Measurements from ENCODE around the gene PIP5K1A. TPM values are rescaled to one million over a fixed set of nuclear protein-coding genes. Genes with fewer than 3 reads are reported as not detected.

The PIP5K1A gene, protein sequence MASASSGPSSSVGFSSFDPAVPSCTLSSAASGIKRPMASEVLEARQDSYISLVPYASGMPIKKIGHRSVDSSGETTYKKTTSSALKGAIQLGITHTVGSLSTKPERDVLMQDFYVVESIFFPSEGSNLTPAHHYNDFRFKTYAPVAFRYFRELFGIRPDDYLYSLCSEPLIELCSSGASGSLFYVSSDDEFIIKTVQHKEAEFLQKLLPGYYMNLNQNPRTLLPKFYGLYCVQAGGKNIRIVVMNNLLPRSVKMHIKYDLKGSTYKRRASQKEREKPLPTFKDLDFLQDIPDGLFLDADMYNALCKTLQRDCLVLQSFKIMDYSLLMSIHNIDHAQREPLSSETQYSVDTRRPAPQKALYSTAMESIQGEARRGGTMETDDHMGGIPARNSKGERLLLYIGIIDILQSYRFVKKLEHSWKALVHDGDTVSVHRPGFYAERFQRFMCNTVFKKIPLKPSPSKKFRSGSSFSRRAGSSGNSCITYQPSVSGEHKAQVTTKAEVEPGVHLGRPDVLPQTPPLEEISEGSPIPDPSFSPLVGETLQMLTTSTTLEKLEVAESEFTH
- total RNA-seq, result 66.9 and 68.2 TPM in 2 replicates

DNA sequence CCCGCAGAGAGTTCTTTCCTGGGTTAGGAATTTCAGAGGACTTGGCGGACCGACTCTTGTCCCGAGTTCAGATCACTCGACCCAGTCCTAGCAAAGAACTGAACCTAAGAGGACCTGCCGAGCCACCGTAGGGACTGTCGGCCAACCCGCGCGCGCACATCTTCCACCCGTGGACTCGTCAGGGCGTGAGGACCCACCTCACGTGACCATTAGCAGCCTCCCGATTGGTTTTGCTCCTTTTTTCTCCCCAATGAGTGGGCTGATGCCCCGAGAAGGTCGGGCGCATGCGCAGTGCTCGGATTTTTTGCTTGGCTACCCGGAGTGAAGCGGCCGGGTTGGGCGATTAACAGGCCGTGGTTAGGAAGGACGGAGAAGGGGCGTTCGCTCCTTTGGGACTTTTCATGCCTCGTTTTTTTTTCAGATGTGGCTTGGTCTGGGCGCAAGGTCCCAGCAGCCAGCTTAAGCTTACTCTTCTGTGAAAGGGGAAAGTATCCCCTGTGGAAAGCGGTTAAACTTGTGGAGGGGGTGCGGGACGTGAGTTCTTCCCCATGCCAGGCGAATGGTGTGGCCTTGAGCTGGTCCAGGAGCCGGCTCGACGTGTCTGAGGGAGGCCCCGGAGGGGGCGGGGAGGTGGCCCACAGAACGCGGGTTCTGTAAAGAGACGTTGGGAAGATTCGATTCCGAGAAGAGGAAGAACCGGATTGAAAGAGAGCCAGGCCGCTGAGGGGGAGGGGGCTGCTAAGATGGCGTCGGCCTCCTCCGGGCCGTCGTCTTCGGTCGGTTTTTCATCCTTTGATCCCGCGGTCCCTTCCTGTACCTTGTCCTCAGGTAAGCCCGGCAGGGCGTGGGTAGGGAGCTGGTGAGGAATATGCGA lies at the start of gene PIP5K1A:
Gene PIP5K1A, plus strand, starts transcription at position 299 of the 874 bp plus-strand sequence. Its CDS starts 445 bp downstream, at position 744.

DNA sequence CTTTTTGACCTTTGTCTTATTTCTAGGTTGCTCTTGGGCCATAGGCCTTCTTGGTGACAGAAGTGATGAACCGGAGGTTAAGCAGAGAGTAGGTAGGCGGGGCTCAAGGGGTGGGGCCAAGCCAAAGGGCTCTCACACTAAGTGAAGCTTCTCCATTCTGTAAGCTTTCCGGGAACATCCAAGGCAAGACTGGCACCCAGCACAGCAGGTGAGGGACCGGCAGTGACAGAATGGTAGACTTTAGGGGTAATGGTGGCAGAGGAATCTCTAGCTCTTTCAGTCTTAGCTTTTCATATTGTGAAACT lies 41.9 kb upstream of the PIP5K1A start, which contains the start of gene TNFAIP8L2:
Gene TNFAIP8L2, plus strand, starts transcription at position 135 of the 305 bp plus-strand sequence. CDS start 2,049 bp downstream, outside the sequence.

DNA sequence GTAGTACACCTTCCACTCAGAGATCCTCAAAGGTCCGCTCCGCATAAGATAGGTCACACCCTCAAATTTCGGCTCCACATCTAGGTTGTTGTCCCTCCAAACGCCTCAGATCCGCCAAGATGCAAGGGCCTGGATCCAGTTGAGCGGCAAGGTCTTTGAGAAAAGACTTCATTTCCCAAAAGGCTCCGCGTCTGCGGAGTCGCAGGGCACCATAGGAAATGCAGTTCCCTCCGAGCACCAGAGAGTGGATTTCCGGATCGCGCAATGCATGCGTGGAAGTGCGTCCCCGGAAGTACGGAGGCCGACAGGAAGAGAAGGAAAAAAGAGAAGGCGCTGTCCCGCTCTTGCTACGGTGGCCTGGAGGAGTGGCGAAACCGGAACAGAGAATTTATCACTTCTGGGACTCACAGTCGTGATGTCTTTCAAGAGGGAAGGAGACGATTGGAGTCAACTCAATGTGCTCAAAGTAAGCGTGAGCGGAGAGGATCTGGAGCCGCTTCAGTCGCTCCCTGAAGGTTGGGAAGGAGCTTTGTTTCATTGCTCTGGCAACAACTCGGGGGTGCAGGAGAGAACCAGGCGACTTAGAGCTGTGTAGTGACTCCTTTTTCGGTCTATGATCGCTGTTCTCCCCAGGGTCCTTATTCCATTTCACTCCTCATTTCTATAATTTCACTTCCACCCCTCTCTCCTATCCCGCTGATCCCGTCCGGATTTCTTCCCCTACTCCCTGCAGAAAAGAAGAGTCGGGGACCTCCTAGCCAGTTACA lies 32.4 kb upstream of the PIP5K1A start, which contains the start of the genes LYSMD1 and SCNM1:
Gene LYSMD1, minus strand, starts transcription at position 165 of the 767 bp plus-strand sequence. CDS start 644 bp downstream, outside the sequence.
Gene SCNM1, plus strand, starts transcription at position 407 of the 767 bp plus-strand sequence. Its CDS starts 9 bp downstream, at position 416.

DNA sequence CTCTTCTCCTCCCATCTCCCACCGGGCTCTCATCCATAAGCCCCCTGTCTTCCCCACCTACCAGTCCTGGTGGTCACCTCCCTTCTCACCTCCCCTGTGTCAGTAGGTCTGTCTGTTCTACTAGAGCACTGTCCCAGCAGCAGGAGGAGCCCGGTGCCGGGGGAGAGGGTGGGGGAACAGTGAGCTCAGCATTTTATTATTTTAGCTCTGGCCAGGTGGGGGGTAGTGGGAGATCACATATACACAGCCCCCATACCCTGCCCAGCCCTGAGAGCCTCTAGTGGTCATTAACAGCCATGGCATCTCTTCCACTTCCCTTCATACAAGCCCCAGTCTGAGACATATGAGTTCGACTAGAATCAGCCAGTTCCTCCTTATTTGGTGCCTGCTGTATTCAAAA lies 22.5 kb upstream of the PIP5K1A start, which contains the start of gene TMOD4:
Gene TMOD4, minus strand, starts transcription at position 119 of the 400 bp plus-strand sequence. CDS start 1,106 bp downstream, outside the sequence.

DNA sequence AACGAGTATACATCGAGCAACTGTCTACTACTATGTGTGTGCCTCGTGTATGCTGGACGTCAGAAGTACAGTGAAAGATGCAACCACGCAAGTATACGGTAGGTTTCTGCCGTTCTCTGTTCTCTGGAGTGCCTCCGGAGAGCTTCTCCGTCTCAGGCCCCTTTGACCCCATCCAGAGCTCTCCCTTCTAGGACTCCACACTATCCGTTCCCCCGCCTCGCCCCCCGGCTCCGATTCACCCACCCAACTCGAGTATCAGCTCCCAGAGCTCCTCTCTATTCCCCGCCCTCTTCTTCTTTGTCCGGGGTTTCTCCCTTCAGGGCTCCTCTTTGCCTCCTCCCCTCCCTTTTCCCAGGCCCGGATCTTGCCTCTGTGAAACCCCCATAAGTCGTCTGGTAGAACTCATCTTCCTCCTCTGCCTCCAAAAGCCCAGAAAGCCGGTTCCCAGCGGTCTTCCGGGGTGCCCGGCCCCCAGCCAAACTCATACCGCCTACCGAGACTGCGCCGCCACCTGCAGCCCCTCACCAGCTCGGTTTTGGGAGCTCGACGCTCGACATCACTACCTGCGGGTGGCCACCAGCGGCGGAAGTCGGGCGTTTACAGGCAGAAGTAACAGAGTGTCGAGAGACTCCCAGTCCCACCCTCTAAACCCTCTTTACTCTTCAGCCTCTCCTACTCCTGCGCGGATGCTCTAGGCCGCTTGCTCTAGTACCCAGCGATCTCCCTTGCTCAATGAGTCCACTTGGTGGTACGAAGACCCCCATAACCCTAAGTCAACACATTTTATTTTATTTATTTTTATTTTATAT lies 8.5 kb upstream of the PIP5K1A start, which contains the start of gene VPS72:
Gene VPS72, minus strand, starts transcription at position 561 of the 809 bp plus-strand sequence. Its CDS starts 76 bp downstream, at position 485.

DNA sequence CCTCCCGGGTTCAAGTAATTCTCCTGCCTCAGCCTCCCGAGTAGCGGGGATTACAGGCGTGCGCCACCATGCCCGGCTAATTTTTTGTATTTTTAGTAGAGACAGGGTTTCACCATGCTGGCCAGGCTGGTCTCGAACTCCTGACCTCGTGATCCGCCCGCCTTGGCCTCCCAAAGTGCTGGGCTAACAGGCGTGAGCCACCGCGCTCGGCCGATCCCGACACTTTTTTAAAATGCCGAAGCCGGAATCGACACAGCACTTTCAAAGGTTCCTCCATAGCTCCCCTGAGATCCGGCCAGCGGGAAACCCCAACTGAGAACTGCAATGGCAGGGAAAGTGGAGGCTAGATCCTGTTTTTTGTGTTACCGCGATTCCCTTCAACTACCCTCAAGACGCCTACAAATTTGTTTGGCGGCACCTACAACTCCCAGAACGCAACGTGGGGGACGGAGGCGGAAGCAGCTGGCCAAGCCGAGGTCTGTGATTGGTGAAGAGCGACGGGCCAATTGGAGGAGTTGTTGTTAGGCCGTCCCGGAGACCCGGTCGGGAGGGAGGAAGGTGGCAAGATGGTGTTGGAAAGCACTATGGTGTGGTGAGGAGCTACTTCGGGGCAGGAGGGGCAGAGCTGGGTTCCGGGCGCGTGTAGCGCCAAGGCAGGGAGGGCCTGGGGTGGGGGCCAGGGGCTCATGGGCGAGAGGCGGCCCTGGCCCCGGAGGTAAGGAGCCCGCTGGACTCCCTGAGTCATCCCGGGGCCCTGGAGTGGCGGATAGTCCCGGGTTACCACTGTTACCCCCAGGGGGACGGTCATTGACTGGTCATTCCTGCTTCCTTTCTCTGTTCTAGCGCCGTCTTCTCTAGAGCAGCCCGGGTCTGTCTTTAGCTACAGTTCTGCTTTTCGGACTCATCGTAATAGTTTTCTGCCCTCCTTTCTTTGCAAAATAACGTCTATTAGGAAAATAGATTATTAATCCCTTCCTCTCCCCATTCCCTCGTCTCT lies 56.2 kb downstream of the PIP5K1A start, which contains the start of gene PSMD4:
Gene PSMD4, plus strand, starts transcription at position 518 of the 997 bp plus-strand sequence. Its CDS starts 49 bp downstream, at position 567.

DNA sequence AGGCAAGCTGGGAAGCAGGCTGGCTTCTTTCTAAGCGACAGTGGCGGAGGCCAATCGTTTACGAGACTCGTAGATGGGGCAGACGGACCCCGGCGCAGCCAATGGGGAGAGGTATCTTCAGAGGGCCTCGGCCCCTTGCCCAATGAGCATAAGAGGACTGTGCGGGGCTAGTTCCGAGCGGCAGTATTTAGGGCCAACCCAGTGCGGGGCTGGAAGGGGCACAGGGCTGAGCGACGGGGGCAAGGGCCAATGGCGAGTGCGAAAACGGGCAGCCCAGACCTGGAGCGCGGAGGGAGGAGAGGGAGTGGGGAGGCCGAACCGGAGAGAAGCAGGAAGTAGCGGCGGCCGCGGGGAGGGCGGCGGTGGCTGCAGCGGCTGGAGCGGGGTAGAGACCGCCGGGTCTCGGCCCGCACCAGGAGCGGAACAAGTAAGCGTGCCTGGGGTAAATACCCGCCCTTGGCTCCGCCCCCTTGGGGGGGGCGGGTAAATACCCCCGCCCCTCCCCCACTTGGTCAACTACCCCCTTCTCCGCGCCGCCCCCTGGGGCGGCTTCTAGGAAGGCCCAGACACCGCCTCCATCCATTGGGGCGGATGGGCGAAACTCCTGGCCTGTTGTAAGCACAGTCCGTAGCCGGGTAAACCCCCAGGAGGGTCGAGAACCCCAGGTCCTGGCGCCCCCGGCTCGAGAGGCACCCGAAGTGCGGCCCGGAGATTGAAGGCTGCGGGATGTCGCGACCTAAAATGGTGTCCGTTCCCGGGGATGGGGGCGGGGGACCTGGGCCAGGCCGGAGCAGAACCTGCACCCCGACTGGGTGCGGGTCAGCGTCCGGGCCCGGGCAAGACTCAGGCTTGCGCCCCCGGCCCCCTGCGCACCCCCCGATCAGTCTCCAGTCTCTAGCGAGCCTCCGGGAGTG lies 83.9 kb downstream of the PIP5K1A start, which contains the start of gene ZNF687:
Gene ZNF687, plus strand, starts transcription at position 331 of the 914 bp plus-strand sequence. CDS start 3,993 bp downstream, outside the sequence.

Other genes starting within 250 kb of the PIP5K1A start
- gene CERS2, start 223.7 kb upstream of the PIP5K1A start, total RNA-seq, result 174 and 190 TPM in 2 replicates
- gene ANXA9, start 216.3 kb upstream of the PIP5K1A start, total RNA-seq, result 0.20 TPM in 1 of 2 replicates, not detected in the other
- 10.8 and 21.2 TPM in 2 replicates for gene MINDY1, start 191.7 kb upstream of the PIP5K1A start, total RNA-seq
- 8.3 and 9.1 TPM in 2 replicates for gene PRUNE1, start 190.1 kb upstream of the PIP5K1A start, total RNA-seq
- gene BNIPL, start 162.0 kb upstream of the PIP5K1A start, total RNA-seq, result 0.26 TPM in 2 replicates
- 2.5 and 2.7 TPM in 2 replicates for gene C1orf56, start 150.8 kb upstream of the PIP5K1A start, total RNA-seq
- gene CDC42SE1, start 138.9 kb upstream of the PIP5K1A start, total RNA-seq, result 39.7 and 50.0 TPM in 2 replicates
- gene MLLT11, start 138.2 kb upstream of the PIP5K1A start, total RNA-seq, result 4.5 and 8.2 TPM in 2 replicates
- gene GABPB2, start 127.8 kb upstream of the PIP5K1A start, total RNA-seq, result 19.0 and 26.9 TPM in 2 replicates
- 2.0 and 2.2 TPM in 2 replicates for gene SEMA6C, start 51.9 kb upstream of the PIP5K1A start, total RNA-seq
- gene TNFAIP8L2, start 41.9 kb upstream of the PIP5K1A start, total RNA-seq, result not detected in 2 replicates
- 6.6 and 6.7 TPM in 2 replicates for gene LYSMD1, start 32.6 kb upstream of the PIP5K1A start, total RNA-seq
- gene SCNM1, start 32.4 kb upstream of the PIP5K1A start, total RNA-seq, result 25.0 and 27.6 TPM in 2 replicates
- not detected in 2 replicates for gene TMOD4, start 22.6 kb upstream of the PIP5K1A start, total RNA-seq
- 27.1 and 27.8 TPM in 2 replicates for gene VPS72, start 8.4 kb upstream of the PIP5K1A start, total RNA-seq
- gene PSMD4, start 56.2 kb downstream of the PIP5K1A start, total RNA-seq, result 164 and 174 TPM in 2 replicates
- gene ZNF687, start 83.7 kb downstream of the PIP5K1A start, total RNA-seq, result 11.2 and 12.5 TPM in 2 replicates
- 49.5 and 56.3 TPM in 2 replicates for gene PI4KB, start 128.9 kb downstream of the PIP5K1A start, total RNA-seq
- 29.0 and 31.7 TPM in 2 replicates for gene RFX5, start 148.7 kb downstream of the PIP5K1A start, total RNA-seq
- gene SELENBP1, start 174.2 kb downstream of the PIP5K1A start, total RNA-seq, result 27.1 and 59.5 TPM in 2 replicates
- gene PSMB4, start 201.0 kb downstream of the PIP5K1A start, total RNA-seq, result 233 and 243 TPM in 2 replicates

All from smooth muscle cell of the pulmonary artery (primary cell).